ENCODE results near the gene KCNIP1. TPM values are rescaled to one million over a fixed set of nuclear protein-coding genes. Genes with fewer than 3 reads are reported as not detected.

KCNIP1 gene
- polyA plus RNA-seq, 2 of the 4 experiments (the other 2 are of a cell fraction) = not detected

DNA sequence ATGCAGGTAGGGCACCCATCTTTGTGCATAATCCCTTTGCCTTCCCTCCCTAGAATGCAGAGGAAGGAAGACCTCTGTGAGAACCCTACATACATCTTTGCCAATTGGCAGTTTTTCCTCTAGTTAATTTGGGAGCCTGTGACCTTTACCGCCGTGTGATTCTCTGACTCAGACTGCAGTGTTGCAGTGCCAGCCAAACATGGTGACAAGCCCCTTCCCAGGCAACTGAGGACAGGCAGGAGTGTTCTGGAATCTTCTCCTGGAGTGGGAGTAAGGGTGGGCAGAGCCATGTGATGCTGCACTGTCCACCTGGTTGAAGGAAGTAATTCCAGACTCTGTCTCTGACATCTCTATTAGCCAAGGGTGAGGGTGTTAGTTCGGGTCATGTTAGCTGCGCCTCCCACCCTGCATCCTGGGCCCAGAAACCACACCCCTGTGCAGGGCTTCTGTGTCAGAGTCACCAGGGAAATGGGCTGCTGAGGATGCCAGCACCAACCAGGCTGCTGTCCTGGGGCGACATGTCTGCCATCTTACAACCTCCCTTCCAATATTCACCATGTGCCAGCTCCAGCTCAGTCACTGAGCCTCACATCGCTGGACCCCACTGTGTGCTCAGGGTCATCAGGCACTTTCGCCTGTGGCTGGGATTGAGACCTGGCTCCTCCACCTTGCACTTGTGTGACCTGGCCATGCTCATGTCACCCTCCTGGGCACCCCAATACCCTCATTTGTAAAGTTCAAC, 21.8 kb downstream of the KCNIP1 start:
- ATAC-seq (no peak), FAIRE-seq (no peak), DNase-seq (ENCODE audit: low read depth in 1 of 2, low spot score in 1 of 2) (no peak)
- ChIA-PET CTCF (interaction anchor here (0.7 to 1.3 kb wide), 2 partner anchors 15 to 300 kb away, joined by 3 read pairs; no protein-coding TSS in a partner anchor), POLR2A (no interaction called here)
- no peak for TF ChIP-seq SREBF2 (IDR thresholded peaks at IDR 0.05)
- no peak for TF ChIP-seq BHLHE40 (IDR thresholded peaks at IDR 0.05; ENCODE audit: low read depth, low read length)
- TF ChIP-seq HOXA7 (CRISPR knock-in tag; IDR thresholded peaks at IDR 0.05) = no peak
- TF ChIP-seq, protein P1, sequence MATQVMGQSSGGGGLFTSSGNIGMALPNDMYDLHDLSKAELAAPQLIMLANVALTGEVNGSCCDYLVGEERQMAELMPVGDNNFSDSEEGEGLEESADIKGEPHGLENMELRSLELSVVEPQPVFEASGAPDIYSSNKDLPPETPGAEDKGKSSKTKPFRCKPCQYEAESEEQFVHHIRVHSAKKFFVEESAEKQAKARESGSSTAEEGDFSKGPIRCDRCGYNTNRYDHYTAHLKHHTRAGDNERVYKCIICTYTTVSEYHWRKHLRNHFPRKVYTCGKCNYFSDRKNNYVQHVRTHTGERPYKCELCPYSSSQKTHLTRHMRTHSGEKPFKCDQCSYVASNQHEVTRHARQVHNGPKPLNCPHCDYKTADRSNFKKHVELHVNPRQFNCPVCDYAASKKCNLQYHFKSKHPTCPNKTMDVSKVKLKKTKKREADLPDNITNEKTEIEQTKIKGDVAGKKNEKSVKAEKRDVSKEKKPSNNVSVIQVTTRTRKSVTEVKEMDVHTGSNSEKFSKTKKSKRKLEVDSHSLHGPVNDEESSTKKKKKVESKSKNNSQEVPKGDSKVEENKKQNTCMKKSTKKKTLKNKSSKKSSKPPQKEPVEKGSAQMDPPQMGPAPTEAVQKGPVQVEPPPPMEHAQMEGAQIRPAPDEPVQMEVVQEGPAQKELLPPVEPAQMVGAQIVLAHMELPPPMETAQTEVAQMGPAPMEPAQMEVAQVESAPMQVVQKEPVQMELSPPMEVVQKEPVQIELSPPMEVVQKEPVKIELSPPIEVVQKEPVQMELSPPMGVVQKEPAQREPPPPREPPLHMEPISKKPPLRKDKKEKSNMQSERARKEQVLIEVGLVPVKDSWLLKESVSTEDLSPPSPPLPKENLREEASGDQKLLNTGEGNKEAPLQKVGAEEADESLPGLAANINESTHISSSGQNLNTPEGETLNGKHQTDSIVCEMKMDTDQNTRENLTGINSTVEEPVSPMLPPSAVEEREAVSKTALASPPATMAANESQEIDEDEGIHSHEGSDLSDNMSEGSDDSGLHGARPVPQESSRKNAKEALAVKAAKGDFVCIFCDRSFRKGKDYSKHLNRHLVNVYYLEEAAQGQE (IDR thresholded peaks at IDR 0.05) = no peak
- TF ChIP-seq TP53 (CRISPR knock-in tag; IDR thresholded peaks at IDR 0.05) = no peak
- no peak for TF ChIP-seq HOXB13 (CRISPR knock-in tag; IDR thresholded peaks at IDR 0.05; ENCODE audit: low read depth)
- TF ChIP-seq, protein P2, sequence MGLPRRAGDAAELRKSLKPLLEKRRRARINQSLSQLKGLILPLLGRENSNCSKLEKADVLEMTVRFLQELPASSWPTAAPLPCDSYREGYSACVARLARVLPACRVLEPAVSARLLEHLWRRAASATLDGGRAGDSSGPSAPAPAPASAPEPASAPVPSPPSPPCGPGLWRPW (IDR thresholded peaks at IDR 0.05) = no peak
- no peak for TF ChIP-seq CEBPB (IDR thresholded peaks at IDR 0.05)
- TF ChIP-seq CHD4 (IDR thresholded peaks at IDR 0.05; ENCODE audit: borderline replicate concordance) = no peak
- TF ChIP-seq, protein P3, sequence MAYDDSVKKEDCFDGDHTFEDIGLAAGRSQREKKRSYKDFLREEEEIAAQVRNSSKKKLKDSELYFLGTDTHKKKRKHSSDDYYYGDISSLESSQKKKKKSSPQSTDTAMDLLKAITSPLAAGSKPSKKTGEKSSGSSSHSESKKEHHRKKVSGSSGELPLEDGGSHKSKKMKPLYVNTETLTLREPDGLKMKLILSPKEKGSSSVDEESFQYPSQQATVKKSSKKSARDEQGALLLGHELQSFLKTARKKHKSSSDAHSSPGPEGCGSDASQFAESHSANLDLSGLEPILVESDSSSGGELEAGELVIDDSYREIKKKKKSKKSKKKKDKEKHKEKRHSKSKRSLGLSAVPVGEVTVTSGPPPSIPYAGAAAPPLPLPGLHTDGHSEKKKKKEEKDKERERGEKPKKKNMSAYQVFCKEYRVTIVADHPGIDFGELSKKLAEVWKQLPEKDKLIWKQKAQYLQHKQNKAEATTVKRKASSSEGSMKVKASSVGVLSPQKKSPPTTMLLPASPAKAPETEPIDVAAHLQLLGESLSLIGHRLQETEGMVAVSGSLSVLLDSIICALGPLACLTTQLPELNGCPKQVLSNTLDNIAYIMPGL (CRISPR knock-in tag; IDR thresholded peaks at IDR 0.05; ENCODE audit: borderline replicate concordance) = no peak
- TF ChIP-seq, protein P4, sequence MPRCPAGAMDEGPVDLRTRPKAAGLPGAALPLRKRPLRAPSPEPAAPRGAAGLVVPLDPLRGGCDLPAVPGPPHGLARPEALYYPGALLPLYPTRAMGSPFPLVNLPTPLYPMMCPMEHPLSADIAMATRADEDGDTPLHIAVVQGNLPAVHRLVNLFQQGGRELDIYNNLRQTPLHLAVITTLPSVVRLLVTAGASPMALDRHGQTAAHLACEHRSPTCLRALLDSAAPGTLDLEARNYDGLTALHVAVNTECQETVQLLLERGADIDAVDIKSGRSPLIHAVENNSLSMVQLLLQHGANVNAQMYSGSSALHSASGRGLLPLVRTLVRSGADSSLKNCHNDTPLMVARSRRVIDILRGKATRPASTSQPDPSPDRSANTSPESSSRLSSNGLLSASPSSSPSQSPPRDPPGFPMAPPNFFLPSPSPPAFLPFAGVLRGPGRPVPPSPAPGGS (IDR thresholded peaks at IDR 0.05) = no peak
- TF ChIP-seq, protein P5, sequence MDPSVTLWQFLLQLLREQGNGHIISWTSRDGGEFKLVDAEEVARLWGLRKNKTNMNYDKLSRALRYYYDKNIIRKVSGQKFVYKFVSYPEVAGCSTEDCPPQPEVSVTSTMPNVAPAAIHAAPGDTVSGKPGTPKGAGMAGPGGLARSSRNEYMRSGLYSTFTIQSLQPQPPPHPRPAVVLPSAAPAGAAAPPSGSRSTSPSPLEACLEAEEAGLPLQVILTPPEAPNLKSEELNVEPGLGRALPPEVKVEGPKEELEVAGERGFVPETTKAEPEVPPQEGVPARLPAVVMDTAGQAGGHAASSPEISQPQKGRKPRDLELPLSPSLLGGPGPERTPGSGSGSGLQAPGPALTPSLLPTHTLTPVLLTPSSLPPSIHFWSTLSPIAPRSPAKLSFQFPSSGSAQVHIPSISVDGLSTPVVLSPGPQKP (IDR thresholded peaks at IDR 0.05; ENCODE audit: low read depth, low read length) = no peak
- TF ChIP-seq, protein P6, sequence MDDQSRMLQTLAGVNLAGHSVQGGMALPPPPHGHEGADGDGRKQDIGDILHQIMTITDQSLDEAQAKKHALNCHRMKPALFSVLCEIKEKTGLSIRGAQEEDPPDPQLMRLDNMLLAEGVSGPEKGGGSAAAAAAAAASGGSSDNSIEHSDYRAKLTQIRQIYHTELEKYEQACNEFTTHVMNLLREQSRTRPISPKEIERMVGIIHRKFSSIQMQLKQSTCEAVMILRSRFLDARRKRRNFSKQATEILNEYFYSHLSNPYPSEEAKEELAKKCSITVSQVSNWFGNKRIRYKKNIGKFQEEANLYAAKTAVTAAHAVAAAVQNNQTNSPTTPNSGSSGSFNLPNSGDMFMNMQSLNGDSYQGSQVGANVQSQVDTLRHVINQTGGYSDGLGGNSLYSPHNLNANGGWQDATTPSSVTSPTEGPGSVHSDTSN (IDR thresholded peaks at IDR 0.05) = no peak
- TF ChIP-seq MYC (IDR thresholded peaks at IDR 0.05; ENCODE audit: borderline replicate concordance, low read length) = no peak
- no peak for TF ChIP-seq JUN (IDR thresholded peaks at IDR 0.05)
- no peak for TF ChIP-seq ZC3H11A (IDR thresholded peaks at IDR 0.05)
- no peak for TF ChIP-seq NFE2L2 (conservative IDR thresholded peaks at IDR 0.05; ENCODE audit: low read length)
- TF ChIP-seq NR3C1 (IDR thresholded peaks at IDR 0.05) = no peak
- no peak for TF ChIP-seq EHMT2 (IDR thresholded peaks at IDR 0.05; ENCODE audit: low read depth)
- H3K4me1 ChIP-seq = peaks cover 15% of the 10 kb centered on the region
- no peak overlapping the region for H3K4me3 ChIP-seq
- no peak overlapping the region for H3K27ac ChIP-seq
- no peak overlapping the region for H3K4me2 ChIP-seq
- WGBS (ENCODE audit: missing lambda C conversion rate) = 66% methylated on average over 7 of the region's 7 CpGs
- H3K9me3 ChIP-seq = no peaks in the 10 kb centered on the region
